HG03039 (cell line): ENCODE results near the gene SEC24D.

Experiments
- ATAC-seq: cut with Tn5 transposase; IDR thresholded peaks from one replicate; pipeline ENCODE4 v1.9.1; 2021; ENCODE audit warnings: mild to moderate bottlenecking, moderate library complexity; ENCODE audit not compliant: unreplicated experiment

Gene SEC24D

DNA sequence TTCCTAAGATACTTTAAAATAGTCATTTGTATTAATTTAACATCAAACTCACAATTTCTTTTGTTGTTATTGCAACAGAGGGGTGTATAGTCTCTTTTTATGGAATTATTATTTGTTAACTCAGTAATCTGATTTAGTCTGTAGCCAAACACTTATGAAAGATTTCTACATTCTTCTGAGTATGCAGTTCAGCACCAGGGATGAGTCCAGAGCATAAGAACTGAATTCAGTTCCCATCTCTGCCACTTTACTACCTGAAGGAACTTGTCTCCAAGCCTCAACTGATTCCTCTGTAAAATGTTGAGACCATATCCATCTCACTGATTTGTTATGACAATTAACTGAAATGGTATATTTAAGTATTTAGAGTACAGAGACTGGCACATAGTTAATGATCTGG lies 105.2 kb downstream of the SEC24D start:
- no peak for ATAC-seq

DNA sequence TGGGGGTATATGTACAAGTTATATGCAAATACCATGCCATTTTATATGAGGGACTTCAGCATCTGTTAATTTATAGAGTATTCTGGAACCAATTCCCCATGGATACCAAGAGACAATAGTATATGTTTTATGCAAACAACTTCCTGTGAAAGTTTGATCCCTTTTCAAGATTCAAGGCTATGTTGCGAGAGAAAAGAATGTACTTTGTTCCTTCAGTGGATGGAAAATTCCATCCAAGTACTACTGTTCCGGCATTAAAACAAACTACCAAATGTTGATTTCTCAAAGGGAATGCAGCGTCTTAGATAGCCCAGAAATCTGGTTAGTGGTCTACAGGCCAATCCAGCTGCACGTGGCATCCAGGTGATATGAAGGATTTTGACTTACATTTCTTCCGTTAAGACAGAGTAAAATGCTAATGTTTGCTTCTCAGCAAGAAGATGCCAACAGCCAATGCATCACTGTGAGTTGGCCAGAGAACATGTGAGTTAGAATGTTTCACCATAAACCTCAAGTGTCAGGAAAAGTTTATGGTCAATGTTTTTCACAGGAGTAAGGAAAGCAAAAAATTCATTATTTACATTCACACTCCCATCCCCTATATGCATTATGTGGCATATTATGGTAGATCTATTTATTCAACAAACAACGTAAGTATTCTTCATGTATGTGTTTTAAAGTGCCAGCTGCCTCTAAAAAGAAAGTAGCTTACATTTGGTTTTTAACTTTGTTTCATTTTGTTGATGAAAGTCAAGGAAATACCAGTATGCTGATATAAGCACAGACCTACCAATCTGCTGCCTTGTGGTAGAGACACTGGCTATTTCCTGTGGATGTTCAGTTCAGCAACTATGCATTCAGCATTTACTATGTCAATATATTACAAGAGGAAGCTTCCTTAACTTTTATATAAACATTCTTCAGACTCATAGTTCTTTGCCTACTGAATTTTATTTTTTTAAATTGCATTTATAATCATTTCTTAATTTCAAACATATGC lies 106.3 kb downstream of the SEC24D start:
- no peak for ATAC-seq

DNA sequence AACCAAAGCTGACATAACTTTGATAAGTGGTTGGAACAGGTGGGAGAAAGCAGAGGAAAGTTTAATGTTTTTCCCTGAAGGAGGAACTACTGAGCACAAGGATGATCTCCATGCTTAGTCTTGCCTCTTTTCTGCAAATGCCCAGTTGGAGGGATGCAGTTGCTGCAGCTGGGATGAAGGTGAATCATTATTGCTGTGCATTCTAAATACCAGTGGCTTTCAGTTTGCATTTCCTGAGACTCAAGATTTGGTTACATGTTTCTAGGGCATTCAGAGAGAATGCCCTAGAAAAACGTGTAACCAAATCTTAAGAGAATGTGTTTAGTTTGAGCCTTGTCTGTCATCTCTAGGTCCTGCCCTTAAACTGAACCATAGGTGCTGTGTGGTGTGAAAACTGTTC lies 108.6 kb downstream of the SEC24D start:
- no peak for ATAC-seq

DNA sequence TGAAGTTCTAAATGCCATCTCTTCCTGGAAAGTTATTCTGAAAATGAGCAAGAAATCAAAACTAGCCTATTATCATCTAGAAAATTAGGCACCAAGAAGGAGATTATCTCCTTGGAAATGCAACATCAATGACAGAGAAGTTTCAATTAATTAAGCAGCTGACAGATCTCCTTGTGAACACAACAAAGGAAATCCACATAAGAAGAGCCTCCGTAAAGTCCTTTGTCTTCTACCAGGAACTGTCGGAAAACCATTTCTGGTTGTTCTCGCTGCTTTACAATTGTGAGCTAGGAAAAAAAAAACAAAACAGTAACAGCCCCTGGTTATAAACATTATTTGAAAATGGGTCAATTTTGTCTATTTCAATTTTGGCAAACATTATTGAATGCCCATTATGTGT lies 112.6 kb downstream of the SEC24D start:
- no peak for ATAC-seq

DNA sequence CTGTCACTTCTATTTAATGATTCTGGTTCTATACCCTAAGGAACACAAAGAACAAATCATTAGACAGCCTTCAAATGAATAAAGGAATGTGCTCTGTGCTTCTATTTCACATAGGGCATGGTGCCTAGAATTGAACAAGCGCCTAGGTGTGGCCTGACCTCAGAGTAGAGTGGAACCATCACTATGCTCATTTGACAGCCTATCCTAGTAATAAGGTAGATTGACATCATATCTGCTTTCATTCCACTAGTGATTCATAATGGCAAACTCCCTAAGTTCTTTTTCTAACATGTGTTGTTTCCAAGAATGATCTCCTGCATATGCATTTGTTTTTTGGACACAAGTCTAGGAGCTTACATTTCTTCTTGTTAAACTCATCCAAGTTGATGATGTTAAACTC lies 114.2 kb downstream of the SEC24D start:
- no peak for ATAC-seq

DNA sequence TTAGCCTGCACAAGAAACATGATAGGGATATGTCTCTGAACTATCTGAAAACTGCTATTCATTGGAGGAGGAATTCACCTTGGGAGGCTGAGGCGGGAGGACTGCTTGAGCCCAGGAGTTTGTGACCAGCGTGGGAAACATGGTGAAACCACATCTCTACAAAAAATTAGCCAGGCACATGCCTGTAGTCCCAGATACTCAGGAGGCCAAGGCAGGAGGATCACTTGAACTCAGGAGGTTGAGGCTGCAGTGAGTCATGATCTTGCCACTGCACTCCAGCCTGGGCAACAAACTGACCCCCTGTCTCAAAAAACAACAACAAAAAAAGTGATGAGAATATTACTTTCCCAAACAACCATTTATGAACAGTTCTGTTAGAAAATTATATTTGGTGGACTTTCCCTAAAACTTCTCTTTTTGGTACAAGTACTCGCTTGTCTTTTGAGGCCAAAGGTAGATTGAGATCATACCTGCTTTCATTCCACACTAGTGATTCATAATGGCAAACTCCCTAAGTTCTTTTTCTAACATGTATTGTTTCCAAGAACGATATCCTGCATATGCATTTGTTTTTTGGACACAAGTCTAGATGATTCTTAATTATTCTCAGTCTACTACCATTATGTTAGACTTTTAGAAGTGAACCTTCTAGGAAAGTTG lies 117.3 kb downstream of the SEC24D start:
- ATAC-seq = no peak

DNA sequence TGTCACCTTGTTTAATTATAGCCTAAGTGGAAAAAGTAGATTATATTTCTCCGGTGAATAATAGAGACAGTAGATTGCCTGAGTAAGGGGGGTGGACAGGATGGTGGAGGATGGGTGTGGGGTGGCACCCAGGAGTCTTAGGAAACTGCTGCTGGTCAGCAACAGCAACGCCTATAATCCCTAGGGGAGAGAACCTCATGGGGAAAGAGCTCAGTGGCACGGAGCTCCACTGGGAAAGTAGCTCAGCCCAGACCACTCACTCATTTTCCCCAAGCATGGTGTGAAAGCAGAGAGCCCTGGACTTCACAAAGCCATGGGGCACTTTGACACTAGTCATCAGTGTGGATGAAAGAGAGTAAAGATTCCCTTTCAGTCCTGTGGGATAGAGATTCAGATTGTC lies 119.6 kb downstream of the SEC24D start:
- ATAC-seq = no peak

DNA sequence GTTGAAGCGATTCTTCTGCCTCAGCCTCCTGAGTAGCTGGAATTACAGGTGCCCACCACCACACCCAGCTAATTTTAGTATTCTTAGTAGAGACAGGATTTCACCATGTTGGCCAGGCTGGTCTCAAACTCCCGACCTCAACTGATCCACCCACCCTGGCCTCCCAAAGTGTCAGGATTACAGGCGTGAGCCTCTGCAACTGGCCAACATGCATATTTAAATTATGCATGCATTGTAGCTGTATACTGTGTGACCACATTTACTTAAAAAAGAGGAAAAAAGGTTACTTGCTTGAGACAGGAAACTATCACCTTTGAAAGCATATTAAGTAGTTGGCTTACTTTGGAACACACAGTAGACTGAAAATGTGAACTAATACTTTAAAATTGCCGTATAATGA lies 121.2 kb downstream of the SEC24D start:
- ATAC-seq = no peak

DNA sequence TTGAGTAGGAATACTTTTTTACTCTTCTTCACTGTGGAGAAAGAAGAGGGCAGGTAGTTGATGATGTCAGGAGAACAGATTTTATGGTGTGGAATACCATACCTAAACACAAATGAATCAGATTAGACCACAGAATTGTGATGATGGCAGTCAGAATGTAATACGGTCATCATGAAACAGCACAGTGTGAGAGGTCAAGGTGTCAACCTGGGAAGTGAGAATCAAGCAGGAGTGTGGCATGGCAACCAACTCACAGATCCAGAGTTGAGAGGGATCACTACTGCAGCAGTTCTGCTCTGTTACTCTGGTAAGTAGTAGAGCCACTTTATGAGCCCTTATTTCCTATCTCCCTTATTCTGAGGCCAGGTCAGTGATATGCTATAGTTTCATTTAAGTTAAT lies 123.1 kb downstream of the SEC24D start:
- no peak for ATAC-seq

DNA sequence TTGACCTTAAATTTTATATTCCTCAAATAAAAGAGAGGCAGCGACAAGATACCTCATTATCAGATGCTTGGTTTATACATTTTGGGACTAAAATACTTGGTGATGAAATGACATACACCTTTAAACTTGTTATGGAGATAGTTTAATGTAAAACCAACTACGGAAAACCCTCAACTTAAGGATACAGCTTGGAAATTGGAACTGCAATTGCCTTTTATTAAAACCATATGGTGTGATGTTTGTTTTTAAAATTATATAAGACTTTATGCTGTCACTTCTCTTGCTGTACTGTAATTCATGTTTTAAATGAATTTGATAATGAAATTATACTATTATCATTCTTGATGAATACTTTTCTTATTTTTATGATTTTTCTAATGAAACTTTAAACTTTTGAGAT lies 124.9 kb downstream of the SEC24D start:
- ATAC-seq = no peak

DNA sequence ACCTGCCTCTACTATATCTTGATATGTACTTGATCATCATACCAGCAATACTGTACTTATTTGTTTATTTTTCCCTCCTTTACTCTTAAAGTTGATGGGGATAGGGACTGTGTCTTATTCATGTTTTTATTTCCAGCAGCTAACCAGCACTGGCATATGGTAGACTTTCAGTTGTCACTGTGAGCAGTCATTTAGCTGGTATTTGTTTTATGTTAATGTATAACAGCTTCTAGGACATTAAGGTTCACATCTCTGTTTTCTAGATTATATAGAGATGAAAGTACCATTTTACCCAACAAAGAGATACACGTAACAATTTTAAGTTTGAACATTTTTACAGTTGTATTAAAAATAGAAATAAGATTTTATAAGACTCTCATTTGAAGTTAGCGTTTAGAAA lies 132.8 kb downstream of the SEC24D start:
- no peak for ATAC-seq

DNA sequence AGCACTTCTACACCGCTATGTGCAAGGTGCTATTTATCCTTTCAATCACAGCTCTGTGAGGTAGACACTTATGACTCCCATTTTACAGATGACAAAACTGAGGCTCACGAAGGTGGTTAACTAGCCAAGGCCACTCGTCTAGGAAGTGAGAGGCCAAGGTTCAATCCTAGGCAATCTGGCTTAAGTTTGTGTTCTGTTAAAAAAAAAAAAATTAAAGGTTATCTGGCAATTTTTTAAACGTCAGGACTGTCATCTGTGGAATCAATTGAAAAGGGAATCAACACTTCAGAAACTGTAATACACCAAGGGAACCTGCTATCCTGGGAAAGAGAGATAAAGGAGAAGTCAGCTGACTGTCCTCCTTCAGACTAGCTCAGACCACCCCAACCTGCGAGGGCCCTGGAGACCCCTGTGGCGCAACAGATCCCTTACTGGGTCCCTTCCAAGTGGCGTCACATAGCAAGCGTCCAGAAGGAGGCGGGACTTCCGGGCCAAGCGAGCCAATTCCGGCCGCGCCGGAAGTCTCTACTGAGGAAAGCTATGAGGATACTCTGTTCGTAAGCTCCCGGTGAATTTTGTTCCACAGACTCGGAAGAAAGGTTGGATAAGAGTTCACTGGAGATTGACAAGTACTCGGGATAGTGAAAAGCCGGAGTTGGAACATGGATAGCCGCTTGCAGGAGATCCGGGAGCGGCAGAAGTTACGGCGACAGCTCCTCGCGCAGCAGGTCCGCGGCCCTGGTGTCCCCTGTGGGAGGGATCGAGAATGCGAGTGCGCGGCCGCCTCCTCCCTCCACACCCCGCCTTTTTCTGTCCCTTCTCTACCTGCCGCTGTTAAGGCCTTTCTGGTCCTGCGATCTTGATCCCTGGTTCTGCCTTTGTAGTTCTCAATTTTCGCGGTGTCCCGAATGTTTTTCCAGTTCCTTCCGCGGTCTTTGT lies 150.8 kb downstream of the SEC24D start, which contains the start of gene METTL14:
TSS of gene METTL14 (plus strand) at position 520 of the 939 bp plus-strand sequence. CDS start at position 663, 143 bp downstream.
- peak; percentile 99 for ATAC-seq

DNA sequence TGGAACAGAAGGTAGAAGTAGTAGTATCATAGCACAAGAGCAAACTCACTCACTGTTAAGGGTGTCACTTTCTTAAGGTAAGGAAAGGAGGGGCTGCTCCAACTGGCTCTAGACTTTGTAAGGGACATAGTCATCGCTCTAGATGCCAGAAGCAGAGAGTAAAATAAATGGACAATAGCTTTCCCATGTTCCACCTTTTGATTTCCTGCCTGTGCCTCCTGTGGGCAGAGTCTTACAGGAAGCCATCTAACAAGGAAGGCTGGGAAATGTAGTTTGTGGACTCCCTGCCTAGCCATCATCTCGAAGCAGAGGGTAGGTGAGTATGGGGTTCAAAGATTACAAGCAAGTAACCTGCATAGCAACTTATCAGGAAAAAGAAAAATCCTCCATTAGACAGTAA lies 152.4 kb downstream of the SEC24D start:
- no peak for ATAC-seq

DNA sequence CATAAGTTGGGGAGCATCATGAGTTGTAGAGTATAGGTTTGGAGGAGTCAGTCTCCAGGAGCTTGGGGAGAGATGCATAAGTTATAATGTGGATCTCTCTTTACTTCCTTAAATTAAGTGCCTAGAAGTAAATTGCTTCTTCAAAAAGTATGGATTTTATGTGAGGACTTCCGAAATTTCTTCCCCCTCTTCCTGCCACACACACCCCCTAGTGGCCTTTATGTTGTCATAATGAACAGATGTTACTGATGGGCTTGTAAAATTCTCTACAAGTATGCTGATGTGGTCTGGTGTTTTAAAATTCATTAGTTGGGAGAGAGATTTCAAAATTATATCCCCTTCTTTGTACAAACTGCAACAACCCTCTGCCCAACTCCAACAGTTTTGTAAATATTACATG lies 153.0 kb downstream of the SEC24D start:
- no peak for ATAC-seq

DNA sequence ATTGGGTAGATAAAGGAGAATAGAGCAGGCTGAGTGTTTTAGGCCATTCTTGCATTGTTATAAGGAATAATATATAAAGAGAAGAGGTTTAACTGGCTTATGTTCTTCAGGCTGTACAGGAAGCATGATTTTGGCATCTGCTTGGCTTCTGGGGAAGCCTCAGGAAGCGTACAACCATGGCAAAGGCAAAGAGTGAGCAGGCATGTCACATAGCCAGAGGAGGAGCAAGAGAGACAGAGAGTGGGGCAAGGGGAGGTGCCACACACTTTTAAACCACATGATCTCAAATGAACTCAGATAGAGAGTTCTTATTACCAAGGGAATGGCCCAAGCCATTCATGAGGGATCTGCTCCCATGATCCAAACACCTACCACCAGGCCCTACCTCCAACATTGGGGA lies 155.1 kb downstream of the SEC24D start:
- ATAC-seq = no peak

DNA sequence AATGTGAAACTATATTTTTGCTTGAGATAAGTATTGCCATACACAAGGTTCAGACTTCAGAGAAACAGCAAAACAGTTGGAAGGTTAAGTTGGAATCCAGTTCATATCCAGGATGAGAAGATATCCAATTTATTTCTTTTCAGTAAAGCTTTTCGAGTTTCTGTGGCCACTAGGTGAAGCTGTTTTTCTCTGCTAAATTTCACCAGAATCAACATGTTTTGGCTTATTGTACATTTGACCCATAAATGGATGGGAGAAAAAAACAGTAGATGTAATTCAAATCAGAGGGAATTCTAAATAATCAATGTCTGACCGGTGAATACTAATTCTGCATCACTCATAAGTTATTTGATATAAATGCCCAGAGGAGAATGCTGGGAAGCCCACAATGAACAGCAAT lies 159.8 kb downstream of the SEC24D start:
- no peak for ATAC-seq
